ENCODE results near the gene PLA2G15.

The PLA2G15 gene

GRCh38 chr16:68283346-68283745 is 38.2 kb downstream of the PLA2G15 start:
- Histone ChIP-seq H3K9me3 (no peaks in the 10 kb centered on the region), H3K4me1 (peaks cover 0 to 26% (median 13%) of the 10 kb centered on the region in 4 donors), H3K27ac (peak overlapping the region in 1 of 2 donors; percentile 26), H3K27me3 (no peaks in the 10 kb centered on the region), H3K36me3 (peaks cover 6 to 21% (median 16%) of the 10 kb centered on the region in 3 donors), H3K4me3 (no peak overlapping the region)
- no peak for DNase-seq
- intact Hi-C loops (cut with DNase I; ENCODE audit: low total_unique reads) = no loop called here
- TF ChIP-seq CTCF (IDR thresholded peaks at IDR 0.05) = no peak

GRCh38 chr16:68283801-68284598 is 38.8 kb downstream of the PLA2G15 start:
- Histone ChIP-seq H3K27ac (peak overlapping the region in 1 of 2 donors; percentile 26), H3K27me3 (no peaks in the 10 kb centered on the region), H3K9me3 (no peaks in the 10 kb centered on the region), H3K4me1 (peaks cover 0 to 33% (median 17%) of the 10 kb centered on the region in 4 donors), H3K4me3 (no peak overlapping the region), H3K36me3 (peaks cover 6 to 21% (median 16%) of the 10 kb centered on the region in 3 donors)
- no peak for TF ChIP-seq CTCF (IDR thresholded peaks at IDR 0.05)
- peak in 1 of 2 donors; percentile 56 for DNase-seq
- intact Hi-C loops (cut with DNase I; ENCODE audit: low total_unique reads) = no loop called here

- peaks cover 0 to 41% (median 19%) of the 10 kb centered on the region in 4 donors for H3K4me1 ChIP-seq
- peak overlapping the region; percentile 10 to 46 for H3K27ac ChIP-seq
- no peak overlapping the region for H3K4me3 ChIP-seq
- no peak for DNase-seq
- intact Hi-C loops (cut with DNase I; ENCODE audit: low total_unique reads) = no loop called here
- TF ChIP-seq CTCF (IDR thresholded peaks at IDR 0.05) = no peak
- H3K27me3 ChIP-seq = no peaks in the 10 kb centered on the region
- H3K36me3 ChIP-seq = peaks cover 6 to 21% (median 16%) of the 10 kb centered on the region in 3 donors
- H3K9me3 ChIP-seq = no peaks in the 10 kb centered on the region
Observed at GRCh38 chr16:68284847-68285246, 39.7 kb downstream of the PLA2G15 start.

- peaks cover 6 to 26% (median 21%) of the 10 kb centered on the region in 3 donors for H3K36me3 ChIP-seq
- no peak overlapping the region for H3K4me3 ChIP-seq
- peaks cover 0 to 49% (median 19%) of the 10 kb centered on the region in 4 donors for H3K4me1 ChIP-seq
- DNase-seq = no peak
- H3K9me3 ChIP-seq = no peaks in the 10 kb centered on the region
- H3K27me3 ChIP-seq = no peaks in the 10 kb centered on the region
- no peak for TF ChIP-seq CTCF (IDR thresholded peaks at IDR 0.05)
- peak overlapping the region; percentile 10 to 46 for H3K27ac ChIP-seq
- intact Hi-C loops (cut with DNase I; ENCODE audit: low total_unique reads) = no loop called here
Observed at GRCh38 chr16:68285683-68286082, 40.5 kb downstream of the PLA2G15 start.

- Histone ChIP-seq H3K4me3 (no peak overlapping the region), H3K9me3 (no peaks in the 10 kb centered on the region), H3K4me1 (peaks cover 0 to 50% (median 19%) of the 10 kb centered on the region in 4 donors), H3K36me3 (peaks cover 6 to 28% (median 24%) of the 10 kb centered on the region in 3 donors), H3K27me3 (no peaks in the 10 kb centered on the region), H3K27ac (peak overlapping the region; percentile 74 to 80)
- TF ChIP-seq CTCF (IDR thresholded peaks at IDR 0.05) = no peak
- no peak for DNase-seq
- intact Hi-C loops (cut with DNase I; ENCODE audit: low total_unique reads) = no loop called here
Observed at GRCh38 chr16:68286153-68287074, 41.2 kb downstream of the PLA2G15 start.

Measured in tibial artery (tissue), 4 donors.